ENCODE data around the gene RAB41.
A peak's percentile ranks its signal among the peaks of the same experiment; 100 is the strongest.
"Not testable (repeated sequence)": the region's sequence is repeated elsewhere in the genome, so short reads cannot be mapped to it uniquely, and the experiment has no call there.

RAB41 gene

DNA sequence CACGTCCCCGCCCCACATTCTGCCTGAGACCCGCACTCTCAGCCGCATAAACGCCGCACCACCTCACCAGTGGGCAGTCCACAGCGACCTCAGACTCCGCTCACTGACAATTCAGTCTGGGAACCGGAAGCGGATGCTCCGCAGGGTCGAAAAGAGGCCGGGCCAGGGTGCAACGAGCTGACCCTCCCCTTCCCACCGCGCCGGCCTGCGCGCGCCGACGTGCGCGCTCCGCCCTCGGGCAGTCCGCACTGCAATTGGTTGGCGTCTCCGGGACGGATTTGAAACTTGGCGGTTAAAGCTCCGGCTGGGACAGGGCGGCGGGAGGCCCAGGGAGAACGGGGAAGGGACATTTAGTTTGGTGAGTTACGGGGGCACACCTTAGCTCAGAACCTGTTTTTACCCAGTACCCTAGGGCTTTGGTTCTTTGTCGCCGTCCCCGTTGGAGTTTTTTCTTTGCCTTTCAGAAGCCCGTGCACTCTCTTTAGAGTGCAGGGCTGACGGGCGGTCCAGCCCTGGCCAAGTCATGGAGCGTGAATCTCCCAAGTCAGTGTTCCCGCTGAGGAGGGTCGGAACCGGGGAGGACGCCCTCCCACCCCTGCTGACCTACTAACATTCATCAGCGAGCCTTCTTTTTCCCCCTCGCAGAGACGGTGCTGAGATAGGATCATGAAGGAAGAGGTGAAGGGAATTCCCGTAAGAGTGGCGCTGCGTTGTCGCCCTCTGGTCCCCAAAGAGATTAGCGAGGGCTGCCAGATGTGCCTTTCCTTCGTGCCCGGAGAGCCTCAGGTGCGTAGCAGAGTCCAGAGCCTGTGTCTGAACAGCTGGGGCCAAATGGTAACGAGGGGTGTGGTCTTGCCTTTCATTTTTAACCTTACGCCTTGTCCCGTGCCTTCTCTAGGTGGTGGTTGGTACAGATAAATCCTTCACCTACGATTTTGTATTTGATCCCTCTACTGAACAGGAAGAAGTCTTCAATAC, 8.1 kb downstream of the RAB41 start, which contains the start of the genes KIF4A and PDZD11:
TSS of gene KIF4A (plus strand) at position 312 of the 978 bp plus-strand sequence. CDS start at position 667, 355 bp downstream.
TSS of gene PDZD11 (minus strand) at position 135 of the 978 bp plus-strand sequence. CDS start 586 bp downstream, outside the sequence.
- peak; percentile 46 for DNase-seq (ENCODE audit: low read depth, low spot score)

DNA sequence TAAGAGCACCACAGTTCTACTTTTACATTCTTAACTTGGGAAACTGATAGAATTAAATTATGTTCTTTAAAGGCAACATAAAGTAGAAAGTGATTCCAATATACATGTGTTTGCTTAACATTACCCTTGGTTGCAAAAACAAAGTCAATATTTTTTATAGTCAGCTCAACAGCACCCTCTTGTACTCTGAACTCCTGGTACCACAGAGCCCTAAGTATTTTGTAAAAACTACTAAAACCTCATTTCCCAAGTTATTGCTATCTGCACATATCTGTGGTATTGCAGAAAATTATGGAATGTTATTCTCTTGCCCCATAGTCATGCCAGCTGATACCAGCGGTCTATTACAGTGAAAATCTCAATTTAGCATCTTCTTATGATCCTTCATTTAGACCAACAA, 10.8 kb downstream of the RAB41 start:
- DNase-seq (ENCODE audit: low read depth, low spot score), result no peak

DNA sequence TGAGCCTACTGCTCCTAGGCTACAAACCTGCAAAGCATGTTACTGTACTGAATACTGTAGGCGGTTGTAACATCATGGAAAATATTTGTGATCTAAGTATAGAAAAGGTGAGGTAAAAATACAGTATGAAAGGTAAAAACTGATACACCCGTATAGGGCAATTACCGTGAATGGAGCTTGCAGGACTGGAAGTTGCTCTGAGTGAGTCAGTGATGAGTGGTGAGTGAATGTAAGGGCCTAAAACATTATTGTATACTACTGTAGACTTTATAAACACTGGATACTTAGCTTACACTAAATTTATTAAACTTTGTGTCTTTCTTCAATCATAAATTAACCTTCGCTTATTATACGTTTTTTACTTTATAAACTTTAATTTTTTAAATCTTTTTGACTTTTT, 11.6 kb downstream of the RAB41 start:
- DNase-seq (ENCODE audit: low read depth, low spot score), result no peak

DNA sequence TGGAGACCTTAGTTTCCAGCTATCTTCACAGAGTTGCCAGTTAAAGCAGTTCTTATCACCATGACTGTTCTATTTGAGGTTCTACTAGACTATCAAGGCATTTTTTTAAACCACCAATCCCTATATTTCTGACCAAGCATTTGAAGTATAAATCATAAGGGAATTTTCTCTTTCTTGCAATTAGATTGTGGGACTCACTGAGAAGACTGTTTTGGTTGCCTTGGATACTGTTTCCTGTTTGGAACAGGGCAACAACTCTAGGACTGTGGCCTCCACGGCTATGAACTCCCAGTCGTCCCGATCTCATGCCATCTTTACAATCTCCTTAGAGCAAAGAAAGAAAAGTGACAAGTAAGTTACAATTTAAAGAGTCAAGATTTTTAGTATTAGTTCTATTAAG, 19.7 kb downstream of the RAB41 start:
- no peak for DNase-seq (ENCODE audit: low read depth, low spot score)

DNA sequence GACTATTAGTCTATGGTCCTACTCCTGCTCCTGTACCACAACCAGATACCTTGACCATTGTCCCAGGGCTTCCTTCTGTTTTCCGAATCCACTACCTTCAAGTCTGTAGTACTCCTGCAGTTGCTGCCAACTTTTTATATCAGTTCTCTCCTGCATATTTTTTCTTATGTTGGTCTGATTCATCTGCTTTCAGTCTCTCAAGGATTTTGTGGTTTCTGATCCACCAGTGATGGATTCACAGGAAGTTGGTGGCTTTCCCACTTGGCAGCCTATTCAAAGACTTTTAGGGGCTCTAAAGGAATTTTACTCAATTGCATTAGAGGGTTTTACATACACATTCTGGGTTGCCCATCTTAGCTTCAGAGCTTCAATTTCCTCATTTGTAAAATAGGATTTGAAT, 31.5 kb downstream of the RAB41 start:
- DNase-seq (ENCODE audit: low read depth, low spot score), result no peak

DNA sequence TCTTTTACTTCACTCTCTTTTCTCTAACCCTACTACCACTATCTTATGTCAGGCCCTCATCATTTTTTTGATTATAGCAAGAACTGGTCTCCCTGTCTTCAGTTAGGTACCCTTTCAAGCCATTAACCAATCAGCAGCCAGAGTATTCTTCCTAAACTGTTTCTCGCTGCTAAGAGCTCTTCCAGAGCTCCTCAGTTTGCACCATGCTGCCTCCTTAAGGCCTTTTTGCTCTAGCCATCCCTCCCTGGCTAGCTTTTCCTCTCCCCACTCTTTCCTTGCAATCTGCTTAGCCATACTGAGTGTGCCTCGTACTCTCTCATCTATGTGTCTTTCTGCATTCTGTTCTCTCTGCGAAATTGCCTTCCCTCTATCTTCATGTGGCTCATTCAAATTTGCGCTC, 40.8 kb downstream of the RAB41 start:
- DNase-seq (ENCODE audit: low read depth, low spot score), result no peak

DNA sequence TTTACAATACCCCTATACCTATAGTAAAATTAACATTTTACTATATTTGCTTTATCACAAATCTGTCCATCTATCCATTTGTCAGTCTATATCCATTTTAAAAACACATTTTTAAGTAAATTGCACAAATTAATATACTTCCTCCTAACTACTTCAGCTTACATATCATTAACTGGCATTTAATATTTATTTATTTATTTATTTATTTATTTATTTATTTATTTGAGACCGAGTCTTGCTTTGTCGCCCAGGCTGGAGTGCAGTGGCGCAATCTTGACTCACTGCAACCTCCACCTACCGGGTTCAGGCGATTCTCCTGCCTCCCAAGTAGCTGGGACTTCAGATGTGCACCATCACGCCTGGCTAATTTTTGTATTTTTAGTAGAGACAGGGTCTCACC, 41.7 kb downstream of the RAB41 start:
- DNase-seq (ENCODE audit: low read depth, low spot score), result not testable (repeated sequence)

DNA sequence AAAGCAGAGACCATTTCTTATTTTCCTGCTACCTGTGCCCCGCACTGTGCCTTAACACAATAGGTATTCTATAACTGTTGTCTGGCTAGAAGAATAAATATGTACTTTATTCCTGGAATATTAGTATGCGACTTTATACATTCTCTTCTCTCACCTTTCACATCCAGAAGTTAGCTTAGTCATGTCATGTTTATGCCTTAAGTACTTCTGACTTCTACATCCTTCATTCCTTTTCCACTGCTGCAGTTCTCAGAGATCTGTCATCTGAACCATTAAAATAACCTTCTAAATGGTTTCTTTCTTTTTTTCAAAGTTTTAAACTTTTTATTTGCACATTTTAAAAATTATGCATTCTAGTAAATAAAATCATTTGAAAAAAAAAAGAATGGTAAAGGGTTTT, 42.4 kb downstream of the RAB41 start:
- DNase-seq (ENCODE audit: low read depth, low spot score), result no peak

DNA sequence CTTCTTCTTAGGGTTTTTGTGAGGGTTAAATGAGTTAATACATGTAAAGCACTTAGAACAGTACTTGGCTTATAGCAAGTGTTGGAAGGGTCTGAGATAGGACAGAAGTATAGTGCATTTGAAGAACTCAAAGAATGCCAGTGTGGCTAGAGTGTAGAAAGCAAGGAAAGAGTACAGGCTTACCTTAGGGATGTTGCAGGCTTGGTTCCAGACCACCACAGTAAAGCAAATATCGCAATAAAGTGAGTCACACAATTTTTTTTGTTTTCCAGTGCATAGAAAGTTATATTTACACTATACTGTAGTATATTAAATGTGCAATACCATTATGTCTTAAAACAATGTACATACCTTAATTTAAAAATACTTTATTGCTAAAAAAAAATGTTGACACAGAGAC, 49.2 kb downstream of the RAB41 start:
- no peak for DNase-seq (ENCODE audit: low read depth, low spot score)

DNA sequence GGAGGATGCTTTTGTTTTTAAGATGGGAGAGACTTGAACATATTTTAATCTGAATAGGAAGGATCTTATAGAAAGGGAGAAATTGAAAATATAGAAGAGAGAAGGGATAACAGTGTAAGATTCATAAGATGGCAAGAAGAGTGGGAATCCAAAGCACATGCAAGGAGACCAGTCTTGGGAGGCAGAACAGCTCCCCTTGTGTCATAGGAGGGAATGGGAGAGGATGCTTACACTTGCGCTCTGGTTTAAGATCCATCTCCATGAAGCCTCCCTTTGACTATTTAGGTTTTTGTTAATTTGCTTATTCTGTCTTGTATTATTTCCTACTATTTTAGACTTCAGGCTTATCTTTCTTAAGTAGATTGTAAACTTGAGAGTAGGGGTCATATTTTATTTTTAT, 50.6 kb downstream of the RAB41 start:
- DNase-seq (ENCODE audit: low read depth, low spot score), result no peak

Measured in brain pericyte (primary cell).